Sciatic nerve (tissue), 2 donors: Measurements from ENCODE around the gene ZDHHC16. TPM values are rescaled to one million over a fixed set of nuclear protein-coding genes. Genes with fewer than 3 reads are reported as not detected.

ENCODE experiments used
- ATAC-seq: fragments of 200-7000 bp; cut with Tn5 transposase; one replicate; pipeline ENCODE4 v1.9.1; 2020; ENCODE audit warnings: mild to moderate bottlenecking, moderate library complexity
- DNase-seq: peaks from one replicate; pipeline ENCODE4 v3.0.0-alpha.2; 2020; ENCODE audit warnings: low spot score
- intact Hi-C: fragments of 100-400 bp; cut with DNase I; formaldehyde crosslinking; loops from one replicate; pipeline ENCODE4 v1.14.2; 2022
- total RNA-seq: library from RNA; stranded (reverse); fragmentation: NEBNext Ultra II Directional; extraction: Animal tissue kit (Norgen Biotek cat#: 25700); gene quantifications from one replicate; pipeline ENCODE4 v1.2.1, GENCODE V29; 2021
- donor health status: DM: no; HTN: no; CAD: no.
- donor health status: DM: no; HTN: no; CAD: no.

The ZDHHC16 gene
- total RNA-seq, 1 donor from 2014 or later: 32.1 TPM

DNA sequence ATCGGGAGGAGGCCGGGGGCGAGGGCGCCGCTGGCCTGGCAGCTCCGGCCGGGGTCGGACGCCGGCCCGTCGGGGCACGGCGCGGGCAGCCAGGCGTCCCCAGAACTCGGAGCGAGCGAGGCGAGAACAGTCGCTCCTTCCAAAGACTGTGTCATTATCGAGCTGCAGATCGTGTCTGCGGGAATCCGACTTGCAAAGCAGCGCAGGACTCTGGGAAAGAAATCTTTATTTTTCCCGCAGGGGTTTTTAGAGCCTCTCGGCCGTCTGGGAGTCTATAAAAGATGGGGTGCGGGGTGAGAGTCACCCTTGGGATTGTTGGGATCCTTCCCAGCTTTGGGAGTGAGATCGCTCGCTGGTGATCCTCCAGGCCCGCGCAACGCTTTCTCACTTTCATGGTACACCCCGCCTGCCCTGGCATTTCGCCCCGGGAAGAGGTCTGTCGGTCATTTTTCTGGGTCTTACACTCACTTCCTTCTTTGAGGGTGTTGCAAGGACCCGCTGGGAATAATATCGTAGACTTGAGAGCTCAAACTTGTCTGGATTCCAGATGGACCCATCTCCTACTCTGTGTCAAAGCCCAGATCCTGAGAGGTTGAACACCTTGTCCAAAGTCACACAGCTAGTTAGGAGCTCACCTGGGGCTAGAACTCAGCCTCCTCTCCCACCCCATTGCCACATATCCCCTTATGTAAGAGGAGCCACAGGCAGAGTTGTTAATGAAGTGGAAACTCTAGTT is 53.8 kb downstream of the ZDHHC16 start:
- ATAC-seq: no peak
- intact Hi-C loops: no loop called here
- DNase-seq: peak; percentile 78

GRCh38 chr10:97500297-97500575 is 54.3 kb downstream of the ZDHHC16 start:
- no peak for DNase-seq
- no peak for ATAC-seq
- intact Hi-C loops: no loop called here

GRCh38 chr10:97502916-97503315 is 56.9 kb downstream of the ZDHHC16 start:
- intact Hi-C loops: no loop called here
- DNase-seq: no peak
- no peak for ATAC-seq

DNA sequence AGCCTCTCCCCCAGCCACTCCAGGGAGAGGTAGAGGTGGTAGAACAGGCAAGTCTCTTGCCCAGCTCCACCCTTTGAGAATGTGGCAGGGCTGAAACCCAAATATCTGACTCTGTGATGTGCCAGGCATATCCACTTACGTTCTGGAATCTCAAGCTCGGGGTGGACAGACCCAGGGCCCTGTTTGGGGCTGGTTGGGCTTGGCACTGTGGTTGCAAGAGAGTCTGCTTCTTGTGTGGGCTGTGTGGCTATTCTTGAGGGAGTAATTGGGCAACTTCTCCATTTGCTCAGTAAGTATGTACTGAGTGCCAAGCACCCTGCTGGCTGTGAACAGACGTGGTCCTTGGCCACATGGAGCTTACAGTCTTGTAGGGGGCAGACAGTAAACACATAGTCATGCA is 57.4 kb downstream of the ZDHHC16 start:
- ATAC-seq: no peak
- no peak for DNase-seq
- intact Hi-C loops: no loop called here

DNA sequence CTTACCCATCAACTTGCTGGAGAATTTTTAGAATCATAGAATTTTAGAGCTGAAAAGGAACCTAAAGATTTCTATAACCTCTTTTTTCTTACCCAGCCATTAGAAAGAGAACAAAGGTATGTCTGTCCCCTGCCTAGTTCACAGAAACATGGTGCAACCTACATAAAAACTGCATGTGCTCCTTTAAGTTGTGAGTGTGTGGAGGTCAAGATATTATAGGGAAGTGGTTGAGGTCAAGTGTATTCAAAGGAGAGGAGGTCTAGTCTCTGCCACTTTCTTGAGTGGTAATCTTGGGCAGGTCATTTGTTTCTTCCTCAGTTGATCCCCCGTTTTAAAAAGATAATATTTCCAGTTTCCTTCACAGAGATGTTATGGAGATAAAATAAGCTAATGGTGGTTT is 59.2 kb downstream of the ZDHHC16 start:
- ATAC-seq (no peak), DNase-seq (no peak)
- intact Hi-C loops: no loop called here

DNA sequence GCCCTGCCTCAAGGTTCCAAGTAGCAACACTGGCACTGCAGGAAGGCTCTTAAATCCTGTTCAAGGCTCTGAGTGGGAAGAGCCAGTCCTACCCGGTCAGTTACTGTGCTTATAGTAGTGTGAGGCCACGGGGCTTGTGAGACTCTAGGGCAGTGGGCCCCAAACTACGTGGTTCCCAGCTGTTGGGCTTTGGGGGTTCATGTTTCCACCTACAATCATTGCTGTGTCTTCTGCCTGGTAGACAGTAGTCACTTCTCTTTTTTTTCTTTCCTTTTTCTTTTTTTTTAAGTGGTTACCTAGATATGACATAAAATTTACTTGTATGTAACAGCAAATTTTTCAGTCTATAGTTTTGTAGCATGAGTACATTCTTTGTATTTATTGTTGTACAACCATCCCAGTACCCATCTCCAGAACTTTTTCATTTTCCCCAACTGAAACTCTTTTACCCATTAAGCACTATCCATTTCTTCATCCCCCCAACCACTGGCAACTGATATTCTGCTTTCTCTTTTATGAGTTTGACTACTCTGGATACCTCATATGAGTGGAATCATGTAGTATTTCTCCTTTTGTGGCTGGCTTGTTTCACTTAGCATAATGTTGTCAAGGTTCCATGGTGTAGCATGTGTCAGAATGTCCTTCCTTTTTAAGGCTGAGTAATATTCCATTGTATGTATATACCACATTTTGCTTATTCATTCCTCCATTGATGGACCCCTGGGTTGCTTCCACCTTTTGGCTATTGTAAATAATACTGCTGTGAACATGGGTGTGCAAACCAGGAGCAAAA is 60.4 kb downstream of the ZDHHC16 start:
- intact Hi-C loops: no loop called here

More for the DNA sequence above, 60.4 kb downstream of the ZDHHC16 start:
- no peak for ATAC-seq
- DNase-seq: no peak

Other genes with a start within 250 kb of the ZDHHC16 start
- 138 TPM for gene ARHGAP19, start 153.5 kb upstream of the ZDHHC16 start, total RNA-seq
- 4.1 TPM for gene FRAT1, start 126.9 kb upstream of the ZDHHC16 start, total RNA-seq
- 8.0 TPM for gene FRAT2, start 111.4 kb upstream of the ZDHHC16 start, total RNA-seq
- gene RRP12, start 44.8 kb upstream of the ZDHHC16 start, total RNA-seq: 19.6 TPM
- 117 TPM for gene PGAM1, start 20.0 kb upstream of the ZDHHC16 start, total RNA-seq
- gene EXOSC1, start 169 bp upstream of the ZDHHC16 start, total RNA-seq: 37.0 TPM
- 65.9 TPM for gene MMS19, start 52.2 kb downstream of the ZDHHC16 start, total RNA-seq
- 8.1 TPM for gene UBTD1, start 52.7 kb downstream of the ZDHHC16 start, total RNA-seq
- gene ANKRD2, start 126.6 kb downstream of the ZDHHC16 start, total RNA-seq: not detected
- gene HOGA1, start 138.2 kb downstream of the ZDHHC16 start, total RNA-seq: 4.1 TPM
- not detected for gene C10orf62, start 143.5 kb downstream of the ZDHHC16 start, total RNA-seq
- 9.9 TPM for gene MORN4, start 187.3 kb downstream of the ZDHHC16 start, total RNA-seq
- gene PI4K2A, start 194.5 kb downstream of the ZDHHC16 start, total RNA-seq: 16.1 TPM
- gene AVPI1, start 241.1 kb downstream of the ZDHHC16 start, total RNA-seq: 41.8 TPM